Skeletal muscle tissue (tissue), 4 donors: ENCODE data around the gene NAT14. TPM values are rescaled to one million over a fixed set of nuclear protein-coding genes. Genes with fewer than 3 reads are reported as not detected.
"Not testable (repeated sequence)": the region's sequence is repeated elsewhere in the genome, so short reads cannot be mapped to it uniquely, and the experiment has no call there.

Experiments
- H3K27ac ChIP-seq: one replicate; pipeline ENCODE4 v1.7.0; 2013; ENCODE audit warnings: mild to moderate bottlenecking, low read depth, low read length, inconsistent platforms
- H3K27me3 ChIP-seq, 3 donors: one replicate each; pipeline ENCODE4 v1.7.0; 2013; ENCODE audit warnings: low read length in 3 of 3; ENCODE audit not compliant: control insufficient read depth in 3 of 3, insufficient read depth in 3 of 3
- H3K36me3 ChIP-seq, 3 donors: one replicate each; pipeline ENCODE4 v1.7.0; 2013; ENCODE audit warnings: low read length in 3 of 3; ENCODE audit not compliant: control insufficient read depth in 3 of 3, insufficient read depth in 3 of 3
- H3K4me1 ChIP-seq, 3 donors: one replicate each; pipeline ENCODE4 v1.7.0; 2013; ENCODE audit warnings: low read length in 3 of 3, mild to moderate bottlenecking in 3 of 3; ENCODE audit not compliant: control insufficient read depth in 3 of 3, insufficient read depth in 3 of 3
- H3K4me3 ChIP-seq, 3 donors: one replicate each; pipeline ENCODE4 v1.7.0; 2013; ENCODE audit warnings: low read length in 3 of 3
- H3K9ac ChIP-seq, 3 donors: one replicate each; pipeline ENCODE4 v1.7.0; 2013; ENCODE audit warnings: low read length in 3 of 3, mild to moderate bottlenecking in 3 of 3, moderate library complexity in 2 of 3, low read depth in 1 of 3
- H3K9me3 ChIP-seq, 3 donors: one replicate each; pipeline ENCODE4 v1.7.0; 2013; ENCODE audit warnings: low read length in 3 of 3; ENCODE audit not compliant: control insufficient read depth in 3 of 3
- total RNA-seq: library from RNA; depleted of rRNA; stranded (reverse); fragments of >200 nt; gene quantifications from one replicate; pipeline ENCODE4 v1.2.3, GENCODE V29; 2014
- donor health status: Osteomylitis.

NAT14 gene
- total RNA-seq, 1 donor from 2014 or later, result 8.4 TPM

GRCh38 chr19:55443824-55444480, 41.0 kb upstream of the NAT14 start:
- H3K4me3 ChIP-seq, result no peak overlapping the region
- no peaks in the 10 kb centered on the region for H3K9me3 ChIP-seq
- peaks cover 81 to 83% (median 82%) of the 10 kb centered on the region in 3 donors for H3K27me3 ChIP-seq
- peaks cover 3 to 11% (median 5%) of the 10 kb centered on the region in 3 donors for H3K4me1 ChIP-seq
- no peak overlapping the region for H3K9ac ChIP-seq
- H3K36me3 ChIP-seq, result no peaks in the 10 kb centered on the region
- H3K27ac ChIP-seq, result no peak overlapping the region

GRCh38 chr19:55444646-55445045, 40.3 kb upstream of the NAT14 start:
- H3K36me3 ChIP-seq, result no peaks in the 10 kb centered on the region
- H3K27me3 ChIP-seq, result peaks cover 81 to 82% (median 82%) of the 10 kb centered on the region in 3 donors
- peaks cover 3 to 11% (median 5%) of the 10 kb centered on the region in 3 donors for H3K4me1 ChIP-seq
- no peaks in the 10 kb centered on the region for H3K9me3 ChIP-seq
- H3K4me3 ChIP-seq, result no peak overlapping the region
- no peak overlapping the region for H3K27ac ChIP-seq
- H3K9ac ChIP-seq, result no peak overlapping the region

GRCh38 chr19:55446060-55446459, 38.9 kb upstream of the NAT14 start:
- peaks cover 75 to 81% (median 75%) of the 10 kb centered on the region in 3 donors for H3K27me3 ChIP-seq

GRCh38 chr19:55447421-55448174, 37.4 kb upstream of the NAT14 start:
- Histone ChIP-seq H3K4me1 (peaks cover 0 to 9% (median 4%) of the 10 kb centered on the region in 3 donors), H3K27ac (no peak overlapping the region), H3K4me3 (no peak overlapping the region), H3K36me3 (no peaks in the 10 kb centered on the region), H3K9ac (no peak overlapping the region), H3K9me3 (no peaks in the 10 kb centered on the region), H3K27me3 (peaks cover 70 to 79% (median 78%) of the 10 kb centered on the region in 3 donors)

More at GRCh38 chr19:55446060-55446459, 38.9 kb upstream of the NAT14 start:
- Histone ChIP-seq H3K4me3 (no peak overlapping the region), H3K9ac (no peak overlapping the region), H3K27ac (no peak overlapping the region), H3K4me1 (peaks cover 0 to 5% (median 4%) of the 10 kb centered on the region in 3 donors), H3K9me3 (no peaks in the 10 kb centered on the region), H3K36me3 (no peaks in the 10 kb centered on the region)

- H3K9ac ChIP-seq, H3K4me1 ChIP-seq, H3K36me3 ChIP-seq, H3K27ac ChIP-seq, H3K9me3 ChIP-seq, H3K4me3 ChIP-seq: not testable (repeated sequence)
- peaks cover 68 to 77% (median 73%) of the 10 kb centered on the region in 3 donors for H3K27me3 ChIP-seq
These were observed 36.9 kb upstream of the NAT14 start for GRCh38 chr19:55448175-55448490.

- H3K9me3 ChIP-seq, result no peaks in the 10 kb centered on the region
- no peak overlapping the region for H3K9ac ChIP-seq
- peaks cover 57 to 66% (median 61%) of the 10 kb centered on the region in 3 donors for H3K27me3 ChIP-seq
- peaks cover 0 to 9% (median 4%) of the 10 kb centered on the region in 3 donors for H3K4me1 ChIP-seq
- H3K36me3 ChIP-seq, result no peaks in the 10 kb centered on the region
- no peak overlapping the region for H3K4me3 ChIP-seq
- no peak overlapping the region for H3K27ac ChIP-seq
These were observed 35.5 kb upstream of the NAT14 start for GRCh38 chr19:55449469-55449868.

- H3K9ac ChIP-seq, result no peak overlapping the region
- H3K27ac ChIP-seq, result no peak overlapping the region
- H3K36me3 ChIP-seq, result peaks cover 0 to 6% (median 2%) of the 10 kb centered on the region in 3 donors
- peaks cover 40 to 51% (median 45%) of the 10 kb centered on the region in 3 donors for H3K27me3 ChIP-seq
- peaks cover 0 to 9% (median 4%) of the 10 kb centered on the region in 3 donors for H3K4me1 ChIP-seq
- H3K9me3 ChIP-seq, result no peaks in the 10 kb centered on the region
- no peak overlapping the region for H3K4me3 ChIP-seq
These were observed 33.6 kb upstream of the NAT14 start for GRCh38 chr19:55451163-55451964.

- H3K9ac ChIP-seq, result peak overlapping the region in 1 of 3 donors; percentile 3
- H3K4me1 ChIP-seq, result peaks cover 0 to 9% (median 4%) of the 10 kb centered on the region in 3 donors
- H3K9me3 ChIP-seq, result no peaks in the 10 kb centered on the region
- no peak overlapping the region for H3K27ac ChIP-seq
- peaks cover 0 to 6% (median 2%) of the 10 kb centered on the region in 3 donors for H3K36me3 ChIP-seq
- peak overlapping the region in 1 of 3 donors; percentile 22 for H3K4me3 ChIP-seq
- peaks cover 34 to 44% (median 40%) of the 10 kb centered on the region in 3 donors for H3K27me3 ChIP-seq
These were observed 32.8 kb upstream of the NAT14 start for GRCh38 chr19:55451965-55452748.

- Histone ChIP-seq H3K36me3 (peaks cover 0 to 6% (median 2%) of the 10 kb centered on the region in 3 donors), H3K27ac (no peak overlapping the region), H3K4me1 (peaks cover 0 to 6% (median 4%) of the 10 kb centered on the region in 3 donors), H3K9ac (no peak overlapping the region), H3K27me3 (peaks cover 27 to 37% (median 33%) of the 10 kb centered on the region in 3 donors), H3K9me3 (no peaks in the 10 kb centered on the region), H3K4me3 (no peak overlapping the region)
These were observed 32.1 kb upstream of the NAT14 start for GRCh38 chr19:55452749-55453346.
